HG02885 (cell line): ENCODE measurements around the gene POLR3H.
"Not testable (repeated sequence)": the region's sequence is repeated elsewhere in the genome, so short reads cannot be mapped to it uniquely, and the experiment has no call there.

ENCODE experiments used
- ATAC-seq: cut with Tn5 transposase; IDR thresholded peaks from one replicate; pipeline ENCODE4 v1.9.1; 2021; ENCODE audit warnings: mild to moderate bottlenecking; ENCODE audit not compliant: unreplicated experiment, poor library complexity

POLR3H gene, protein sequence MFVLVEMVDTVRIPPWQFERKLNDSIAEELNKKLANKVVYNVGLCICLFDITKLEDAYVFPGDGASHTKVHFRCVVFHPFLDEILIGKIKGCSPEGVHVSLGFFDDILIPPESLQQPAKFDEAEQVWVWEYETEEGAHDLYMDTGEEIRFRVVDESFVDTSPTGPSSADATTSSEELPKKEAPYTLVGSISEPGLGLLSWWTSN

DNA sequence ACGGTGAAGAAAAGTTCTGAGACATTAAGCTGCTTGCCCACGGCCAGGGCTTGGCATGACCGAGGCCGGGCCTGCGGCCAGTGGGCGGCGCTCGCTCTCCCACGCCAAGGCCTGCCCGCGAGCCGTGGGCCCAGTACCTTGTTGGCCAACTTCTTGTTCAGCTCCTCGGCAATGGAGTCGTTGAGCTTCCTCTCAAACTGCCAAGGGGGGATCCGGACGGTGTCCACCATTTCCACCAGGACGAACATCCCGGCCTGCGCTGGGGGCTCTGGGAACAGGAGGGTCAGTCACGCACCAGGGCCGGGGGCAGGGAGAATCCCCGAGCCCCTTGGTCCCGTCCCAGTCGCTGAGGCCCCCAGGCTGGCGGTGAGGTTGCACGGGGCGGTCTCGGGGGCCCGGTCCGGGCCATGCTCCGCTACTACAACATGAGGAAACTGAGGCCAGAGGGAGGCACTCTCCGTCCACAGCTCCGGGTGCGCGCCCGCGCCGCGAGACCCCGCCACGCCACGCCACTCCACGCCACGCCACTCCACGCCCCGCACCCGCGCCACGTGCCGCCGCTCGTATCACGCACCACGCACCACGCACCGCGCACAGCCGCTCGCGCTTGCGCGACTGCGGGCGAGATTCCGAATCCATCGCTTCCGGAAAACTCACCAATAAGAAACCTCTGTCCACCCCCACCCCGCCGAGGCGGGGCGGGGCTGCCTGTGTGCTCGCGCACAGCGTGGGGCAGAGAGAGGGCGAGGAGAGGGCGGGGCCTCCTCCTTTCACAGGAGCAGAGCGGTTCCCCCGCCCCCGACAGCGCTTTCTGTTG lies at the start of gene POLR3H:
Gene POLR3H, minus strand, starts transcription at position 617 of the 817 bp plus-strand sequence. Its CDS starts 369 bp downstream, at position 248.
- ATAC-seq = peak; percentile 96

DNA sequence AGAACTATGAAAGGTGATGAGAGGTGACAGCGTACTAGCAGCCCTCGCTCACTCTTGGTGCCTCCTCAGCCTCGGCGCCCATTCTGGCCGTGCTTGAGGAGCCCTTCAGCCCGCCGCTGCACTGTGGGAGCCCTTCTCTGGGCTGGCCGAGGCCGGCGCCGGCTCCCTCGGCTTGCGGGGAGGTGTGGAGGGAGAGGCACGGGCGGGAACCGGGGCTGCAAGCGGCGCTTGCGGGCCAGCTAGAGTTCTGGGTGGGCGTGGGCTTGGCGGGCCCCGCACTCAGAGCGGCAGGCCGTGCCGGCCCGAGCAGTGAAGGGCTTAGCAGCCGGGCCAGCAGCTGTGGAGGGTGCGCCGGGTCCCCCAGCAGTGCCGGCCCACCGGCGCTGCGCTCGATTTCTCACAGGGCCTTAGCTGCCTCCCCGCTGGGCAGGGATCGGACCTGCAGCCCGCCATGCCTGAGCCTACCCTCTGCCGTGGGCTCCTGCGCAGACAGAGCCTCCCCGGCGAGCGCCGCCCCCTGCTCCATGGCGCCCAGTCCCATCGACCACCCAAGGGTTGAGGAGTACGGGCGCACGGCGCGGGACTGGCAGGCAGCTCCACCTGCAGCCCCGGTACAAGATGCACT lies 49.2 kb upstream of the POLR3H start:
- ATAC-seq = not testable (repeated sequence)

DNA sequence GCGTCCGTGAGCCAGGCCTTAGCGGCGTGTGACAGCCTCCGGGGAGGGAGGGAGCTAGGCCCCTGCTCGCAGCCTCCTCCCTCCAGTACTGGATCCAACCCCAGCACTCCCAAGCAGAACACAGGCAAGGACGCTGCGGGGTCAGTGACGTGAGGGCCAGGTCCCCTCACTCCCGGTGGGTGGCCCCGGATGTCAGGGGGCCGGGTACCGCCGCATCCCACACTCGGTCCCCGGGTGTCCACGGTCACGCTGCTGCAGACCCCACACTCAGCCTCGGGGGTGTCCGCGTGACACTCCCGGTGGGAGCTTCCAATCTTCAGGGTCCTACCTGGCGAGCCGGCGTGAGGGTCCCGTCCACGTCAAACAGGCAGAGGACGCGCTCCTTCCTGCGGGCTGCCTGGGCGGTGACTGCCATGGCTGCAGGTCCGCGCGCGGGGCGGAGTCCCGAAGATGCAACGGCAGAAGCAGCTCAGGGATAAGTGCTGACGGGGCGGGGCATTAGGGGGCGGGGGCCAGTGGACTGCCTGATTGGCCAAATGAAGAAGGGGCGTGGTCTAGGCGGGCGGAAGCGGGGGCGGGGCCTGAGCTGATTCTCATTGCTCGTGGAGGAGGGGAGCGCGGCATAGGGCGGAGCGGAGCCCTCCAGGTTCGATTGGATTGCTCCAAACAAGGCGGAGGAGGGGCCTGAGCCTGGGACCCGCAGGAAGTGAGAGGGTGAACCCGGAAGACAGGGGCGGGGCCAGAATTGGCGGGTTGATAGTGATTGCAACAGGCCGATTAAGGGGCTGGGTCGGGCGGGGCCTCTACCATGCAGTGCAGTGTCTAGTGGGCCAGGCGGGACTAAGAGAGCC lies 45.3 kb upstream of the POLR3H start, which contains the start of gene PMM1:
Gene PMM1, minus strand, starts transcription at position 450 of the 851 bp plus-strand sequence. Its CDS starts 35 bp downstream, at position 415.
- peak; percentile 95 for ATAC-seq

DNA sequence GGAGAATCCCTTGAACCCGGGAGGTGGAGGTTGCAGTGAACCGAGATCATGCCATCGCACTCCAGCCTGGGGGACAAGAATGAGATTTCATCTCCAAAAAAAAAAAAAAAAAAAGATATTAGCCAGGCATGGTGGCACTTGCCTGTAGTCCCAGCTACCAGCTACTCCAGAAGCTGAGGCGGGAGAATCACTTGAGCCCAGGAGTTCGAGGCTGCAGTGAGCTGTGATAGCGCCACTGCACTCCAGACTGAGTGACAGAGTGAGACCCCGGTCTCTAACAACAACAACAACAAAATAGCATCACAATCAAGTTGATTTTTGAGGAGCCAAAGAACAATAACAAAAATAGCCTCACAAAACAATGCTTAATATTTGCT lies 43.1 kb upstream of the POLR3H start:
- no peak for ATAC-seq

DNA sequence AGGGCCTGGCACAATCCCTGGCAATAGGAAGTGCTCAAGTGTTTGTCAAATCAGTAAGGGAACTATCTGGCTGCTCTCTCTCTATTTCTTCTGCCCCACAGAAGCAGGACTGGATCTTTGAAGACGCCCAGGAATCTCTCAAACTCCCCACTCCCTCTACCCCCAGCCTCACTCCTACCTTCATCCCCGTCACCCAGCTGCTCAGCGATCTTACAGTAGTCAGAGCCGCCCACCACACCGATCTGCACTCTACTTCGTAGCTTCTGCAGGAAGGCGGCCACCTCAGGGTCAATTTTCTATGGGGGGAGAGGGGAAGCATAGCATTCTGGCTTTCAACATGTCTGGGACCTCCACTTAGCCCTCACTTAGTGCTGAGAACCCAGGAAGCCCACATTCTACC lies 41.6 kb upstream of the POLR3H start:
- no peak for ATAC-seq

DNA sequence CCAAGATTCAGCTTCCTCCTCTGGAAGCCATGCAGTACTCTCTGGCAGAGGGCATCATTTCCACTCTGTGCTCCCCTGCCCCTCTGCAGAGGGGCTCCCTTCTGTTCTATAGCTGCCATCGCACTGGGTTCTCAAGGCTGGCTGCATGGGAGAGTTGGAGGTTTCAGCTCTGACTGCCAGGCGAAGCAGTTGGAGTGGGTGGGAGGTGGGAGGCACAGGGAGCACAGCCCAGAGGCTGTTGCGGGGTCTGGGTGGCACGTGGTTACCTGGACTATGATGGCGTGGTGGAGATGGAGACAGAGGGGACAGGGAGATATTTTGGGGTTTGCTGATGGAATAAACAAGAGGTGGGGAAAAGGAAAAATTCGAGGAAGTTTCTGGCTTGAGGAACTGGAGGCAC lies 40.6 kb upstream of the POLR3H start:
- no peak for ATAC-seq

DNA sequence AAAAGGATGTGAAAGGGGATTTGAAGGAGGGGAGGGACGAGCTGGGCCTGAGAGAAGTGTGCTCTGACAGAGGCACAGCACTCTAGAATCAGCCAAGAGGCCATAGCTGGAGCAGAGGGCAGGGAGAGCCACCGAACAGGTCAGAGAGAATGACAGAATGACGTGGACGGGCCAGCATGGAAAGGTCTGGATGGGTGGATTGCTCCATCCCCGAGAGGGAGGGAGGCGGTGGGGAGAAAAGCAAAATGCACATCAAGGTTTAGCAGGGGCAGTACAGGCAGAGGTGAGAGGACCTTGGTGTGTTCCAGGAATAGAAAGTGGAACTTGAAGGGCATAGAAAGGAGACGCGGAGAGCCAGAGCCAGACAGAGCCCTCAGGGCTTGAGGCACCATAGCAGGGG lies 38.4 kb upstream of the POLR3H start:
- ATAC-seq = no peak

DNA sequence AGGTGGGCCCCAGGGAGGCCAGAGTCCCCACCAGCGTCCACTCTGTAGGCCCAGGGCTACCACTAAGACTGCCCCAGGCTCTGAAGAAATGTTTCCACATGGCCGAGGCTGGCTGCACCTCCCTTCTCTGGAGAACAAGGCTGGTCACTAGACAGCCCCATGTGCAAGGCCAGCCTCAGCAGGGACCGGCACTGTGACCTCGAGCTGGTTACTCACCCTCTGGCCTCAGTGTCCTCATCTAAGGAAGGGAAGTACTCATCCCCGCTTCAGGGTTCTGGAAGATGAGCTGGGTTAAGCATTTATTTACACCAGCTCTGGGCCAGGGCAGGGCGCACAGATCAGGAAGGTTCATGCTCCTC lies 35.7 kb upstream of the POLR3H start:
- no peak for ATAC-seq

DNA sequence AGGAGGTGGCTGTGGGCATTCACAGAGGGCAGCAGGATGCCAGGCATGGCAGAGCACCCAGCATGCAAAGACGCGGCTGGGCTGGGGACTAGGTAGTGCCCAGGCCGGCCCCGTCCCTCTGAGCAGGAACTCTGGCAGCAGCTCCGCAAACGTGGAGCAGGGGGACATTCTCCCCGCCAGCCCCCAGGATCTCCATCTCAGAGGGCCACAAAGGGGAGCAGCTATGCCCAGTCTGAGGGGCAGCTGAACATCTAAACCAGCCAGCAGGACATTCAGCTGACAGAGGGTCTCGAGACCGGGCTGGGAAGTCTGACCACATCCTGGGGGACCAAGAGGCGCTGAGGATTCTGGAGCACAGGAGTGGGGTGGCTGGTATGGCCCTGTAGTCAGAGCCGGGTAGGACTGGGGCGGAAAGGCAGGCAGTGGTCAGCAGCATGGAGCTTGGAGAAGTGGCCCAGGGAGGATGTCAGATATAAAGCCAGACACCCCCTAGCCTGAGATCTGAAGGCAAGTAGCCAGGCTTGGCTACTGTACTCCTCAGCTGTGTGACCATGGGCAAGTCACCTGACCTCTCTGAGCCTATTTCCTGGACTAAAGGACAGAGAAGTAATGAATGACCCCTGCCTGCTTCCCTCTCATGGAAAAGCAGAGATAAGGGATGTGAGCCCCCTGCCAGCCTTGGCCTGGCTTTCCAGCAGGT lies 35.2 kb upstream of the POLR3H start:
- ATAC-seq = no peak

DNA sequence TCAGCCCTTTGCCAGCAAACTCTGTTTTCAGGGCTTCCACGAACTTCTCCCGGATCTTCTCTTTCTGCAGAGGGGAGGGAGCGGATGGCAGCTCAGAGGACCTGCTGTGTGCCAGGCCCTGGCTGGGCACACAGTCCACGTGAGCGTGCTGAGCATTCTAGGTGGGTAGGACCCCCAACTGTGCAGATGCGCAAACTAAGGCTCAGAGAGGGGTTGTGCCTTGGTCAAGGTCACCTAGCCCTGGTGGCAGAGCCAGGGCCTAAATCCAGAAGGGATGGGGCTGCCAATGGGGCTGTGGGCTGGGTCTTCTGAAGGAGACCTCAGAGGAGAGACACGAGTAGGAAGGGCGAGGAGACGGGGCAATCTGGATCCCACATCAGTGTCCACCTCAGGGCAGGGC lies 34.5 kb upstream of the POLR3H start:
- ATAC-seq = no peak

DNA sequence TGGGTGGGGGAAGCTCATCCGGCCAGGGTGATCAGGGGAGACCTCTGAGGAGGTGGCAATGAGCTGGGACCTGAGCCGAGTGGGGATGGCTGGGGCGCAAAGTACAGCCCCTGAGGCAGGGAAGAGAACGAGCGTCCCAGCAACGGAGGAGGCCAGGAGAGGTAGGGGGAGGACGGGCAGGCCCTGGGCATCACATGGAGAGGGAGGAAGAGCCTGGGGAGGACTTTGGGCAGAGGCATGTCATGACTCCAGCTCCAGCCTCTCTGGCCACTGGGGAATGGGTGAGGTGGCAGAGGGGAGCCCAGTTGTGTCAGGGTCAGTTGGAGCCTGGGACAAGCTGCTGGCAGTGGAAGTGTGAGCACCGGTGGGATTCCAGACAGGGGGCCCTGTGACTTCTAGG lies 33.8 kb upstream of the POLR3H start:
- no peak for ATAC-seq

DNA sequence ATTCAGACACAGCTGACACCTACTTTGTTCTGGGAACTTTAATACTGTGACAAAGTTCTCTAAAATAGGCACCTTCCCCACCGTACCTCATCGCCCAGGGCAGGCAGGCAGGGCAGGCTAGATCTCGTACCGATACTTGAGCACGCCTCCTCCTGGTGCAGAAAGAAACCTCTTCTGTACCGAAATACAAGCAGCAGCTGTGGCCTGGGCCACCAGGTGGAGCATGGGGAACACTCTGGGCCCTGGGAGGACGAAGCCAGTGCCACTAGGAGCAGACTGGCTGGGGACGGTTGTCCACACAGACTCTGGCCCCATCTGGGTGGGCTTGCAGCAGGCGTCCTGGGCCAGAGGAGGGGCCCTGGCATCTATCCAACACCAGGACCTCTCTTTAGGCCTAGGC lies 32.6 kb upstream of the POLR3H start:
- no peak for ATAC-seq

DNA sequence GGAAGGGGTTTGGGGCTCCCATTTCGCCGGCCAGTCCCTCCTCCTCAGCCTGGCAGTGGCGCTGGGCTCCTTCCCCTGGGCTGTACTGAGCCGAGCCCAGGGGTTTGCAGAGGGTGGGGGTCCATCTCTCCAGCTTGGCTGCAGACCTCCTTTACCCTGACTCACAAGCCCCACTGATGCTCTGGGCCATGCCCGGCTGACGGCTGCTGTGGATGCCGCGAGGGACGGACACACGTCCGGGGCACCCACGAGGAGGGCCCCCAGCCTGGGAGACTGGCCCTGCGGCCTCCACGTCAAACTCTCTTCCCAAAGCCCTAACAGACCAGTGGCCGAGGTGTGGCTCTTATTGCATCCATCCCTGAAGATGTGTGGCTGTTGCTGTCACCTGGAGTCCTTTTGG lies 31.3 kb upstream of the POLR3H start:
- no peak for ATAC-seq

DNA sequence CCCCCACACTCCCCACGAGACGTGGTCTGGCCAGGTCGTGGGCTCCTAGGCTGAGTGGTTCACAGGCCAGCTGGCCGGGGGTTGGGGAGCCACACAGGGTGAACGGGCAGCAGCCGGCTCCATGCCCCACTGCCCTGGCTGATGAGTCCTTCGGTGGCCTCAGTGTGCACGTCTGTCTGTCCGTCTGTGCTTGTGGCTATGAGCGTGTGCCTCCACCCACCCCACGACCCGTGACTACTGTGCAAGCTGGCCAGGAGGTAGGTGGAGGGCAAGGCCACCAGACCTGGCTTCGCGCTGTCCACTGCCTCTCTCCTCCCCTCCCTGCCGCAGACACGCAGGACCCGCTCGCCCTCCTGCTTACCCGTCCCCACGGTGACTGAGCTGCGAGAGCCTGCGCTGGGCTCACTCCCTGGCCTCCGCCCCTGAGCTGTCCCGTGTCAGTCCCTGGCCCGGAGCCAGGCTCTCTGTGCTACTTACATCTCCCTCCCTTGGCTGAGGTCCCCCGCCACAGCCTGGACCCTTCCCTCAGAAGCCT lies 30.6 kb upstream of the POLR3H start:
- no peak for ATAC-seq

DNA sequence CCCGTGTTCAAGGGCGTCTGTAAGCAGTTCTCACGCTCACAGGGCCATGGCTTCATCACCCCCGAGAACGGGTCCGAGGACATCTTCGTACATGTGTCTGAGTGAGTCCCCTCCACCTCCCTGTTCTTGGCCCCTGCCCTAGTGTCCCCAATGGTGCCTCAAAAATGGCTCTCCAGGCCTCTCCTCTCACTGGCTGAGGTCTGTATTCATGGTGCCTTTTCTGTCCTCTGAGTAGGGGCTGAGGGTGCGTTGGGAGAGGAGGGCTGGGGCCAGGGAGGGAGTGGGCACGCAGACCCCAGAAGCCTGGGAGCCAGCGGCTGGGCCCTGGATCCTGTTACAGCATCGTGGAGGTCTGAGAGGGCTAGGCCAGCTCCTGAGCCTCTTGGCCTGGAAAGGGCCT lies 29.4 kb upstream of the POLR3H start:
- no peak for ATAC-seq

DNA sequence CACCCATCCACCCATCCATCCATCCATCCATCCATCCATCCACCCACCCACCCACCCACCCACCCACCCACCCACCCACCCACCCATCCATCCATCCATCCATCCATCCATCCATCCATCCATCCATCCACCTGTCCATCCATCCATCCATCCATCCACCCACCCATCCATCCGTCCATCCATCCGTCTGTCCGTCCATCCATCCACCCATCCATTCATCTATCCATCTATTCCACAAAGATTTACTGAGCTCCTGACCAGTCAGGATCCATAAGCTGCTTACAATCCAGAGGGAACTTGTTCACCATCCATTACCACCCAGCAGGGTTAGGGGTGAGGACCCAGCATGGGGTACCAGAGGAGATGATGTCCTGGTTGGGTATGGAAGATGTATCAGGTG lies 28.0 kb upstream of the POLR3H start:
- ATAC-seq = not testable (repeated sequence)

DNA sequence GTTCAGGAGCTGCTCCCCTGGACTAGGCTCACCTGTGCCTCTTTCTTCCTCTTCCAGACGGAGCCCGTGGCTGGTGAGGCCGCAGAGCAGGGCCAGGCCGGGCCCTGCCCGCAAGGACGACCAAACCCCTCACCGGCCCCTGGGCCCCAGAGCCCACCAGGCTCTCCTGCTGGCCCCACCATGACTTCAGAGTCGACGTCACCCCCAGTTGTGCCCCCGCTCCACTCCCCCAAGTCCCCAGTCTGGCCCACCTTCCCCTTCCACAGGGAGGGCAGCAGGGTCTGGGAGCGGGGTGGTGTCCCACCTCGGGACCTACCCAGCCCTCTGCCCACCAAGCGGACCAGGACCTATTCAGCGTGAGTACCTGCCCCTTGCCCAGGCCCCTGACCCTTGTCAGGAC lies 27.5 kb upstream of the POLR3H start:
- ATAC-seq = no peak

DNA sequence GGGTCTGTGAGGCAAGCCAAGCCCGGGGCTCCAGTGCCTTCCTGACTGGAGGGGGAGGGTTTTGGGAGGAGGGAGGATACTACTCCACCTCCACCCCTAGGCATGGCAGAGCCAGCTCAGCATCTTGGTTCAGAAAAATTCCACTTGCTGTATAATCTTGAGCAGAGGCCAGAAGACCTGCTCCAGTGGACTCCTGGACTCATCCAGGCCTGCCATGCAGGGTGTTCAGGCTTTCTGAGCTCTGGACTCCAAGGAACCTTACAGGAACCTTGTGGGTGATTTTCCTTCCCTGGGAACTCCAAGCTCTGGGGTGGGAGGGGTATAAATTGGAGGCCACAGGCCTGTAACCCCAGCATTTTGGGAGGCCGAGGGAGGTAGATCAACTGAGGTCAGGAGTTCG lies 26.0 kb upstream of the POLR3H start:
- ATAC-seq = no peak

DNA sequence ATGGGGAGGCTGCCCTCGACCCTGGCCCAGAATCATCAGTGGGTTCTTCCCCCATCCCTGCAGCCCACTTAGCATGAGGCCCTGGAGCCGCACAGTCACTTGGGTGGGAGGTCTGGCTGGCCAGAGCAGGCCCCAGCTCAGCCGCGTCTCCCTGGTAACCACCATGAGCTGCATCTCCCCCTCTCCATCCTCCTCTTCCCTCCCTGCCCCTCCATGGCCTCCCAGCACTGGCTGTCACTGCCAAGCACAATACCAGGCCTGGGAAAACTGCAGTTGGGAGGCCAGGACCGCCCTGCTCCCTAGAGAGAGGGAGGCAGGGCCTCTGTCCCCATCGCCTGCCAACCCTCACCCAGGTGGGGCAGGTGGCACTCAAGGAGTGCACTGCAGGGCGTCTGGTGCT lies 24.5 kb upstream of the POLR3H start:
- no peak for ATAC-seq

DNA sequence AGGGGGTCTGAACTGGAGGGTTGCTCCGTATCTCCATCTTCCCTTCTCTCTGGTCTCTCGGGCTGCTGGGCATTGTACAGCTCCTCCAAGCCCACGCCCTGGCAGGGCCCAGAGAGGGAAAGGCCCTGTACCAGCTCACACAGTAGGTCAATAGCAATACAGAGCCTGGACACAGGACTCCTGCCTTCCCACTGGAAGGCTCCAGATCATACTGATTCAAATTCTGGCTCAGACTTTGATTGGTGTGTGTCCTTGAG lies 23.2 kb upstream of the POLR3H start:
- ATAC-seq = no peak
